ENCODE measurements around the gene ITGB8.

ITGB8 gene

DNA sequence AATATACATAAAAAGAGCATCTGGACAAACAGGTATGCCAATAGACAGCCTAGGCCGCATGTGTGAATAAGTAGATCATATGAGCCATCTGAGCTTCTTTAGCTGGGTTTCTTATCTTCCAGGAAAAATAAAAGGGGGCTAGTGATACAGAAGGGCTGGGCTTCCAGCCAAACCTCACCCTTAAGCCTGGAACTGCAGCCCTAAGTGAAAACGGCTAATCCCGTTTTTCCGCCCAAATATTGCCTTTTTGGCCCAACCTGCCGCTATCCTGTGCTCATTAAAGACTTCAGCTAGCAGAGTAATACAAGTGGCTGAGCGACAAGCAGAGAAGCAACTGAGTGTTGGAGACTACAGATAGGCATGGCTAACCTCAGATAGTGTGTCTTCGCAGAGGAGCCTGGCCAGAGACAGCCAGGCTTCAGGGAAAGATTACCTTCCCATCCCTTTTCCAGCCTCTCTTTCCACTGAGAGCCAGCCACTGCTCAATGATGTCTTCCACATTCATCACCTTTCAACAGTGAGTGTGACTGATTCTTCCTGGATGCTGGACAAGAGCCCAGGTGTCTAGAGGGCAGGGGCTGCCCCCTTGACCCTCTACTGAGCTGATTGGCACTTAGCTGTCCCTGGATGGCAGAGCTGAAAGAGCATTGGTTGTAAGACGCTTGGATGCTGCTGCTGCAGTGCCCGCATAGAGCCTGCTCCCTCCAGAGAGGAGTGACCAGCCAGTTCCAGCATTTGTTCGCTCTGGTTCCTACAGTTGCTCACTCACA, 108.9 kb downstream of the ITGB8 start:
- DNase-seq (ENCODE audit: low spot score): no peak
- TF ChIP-seq, protein P1, sequence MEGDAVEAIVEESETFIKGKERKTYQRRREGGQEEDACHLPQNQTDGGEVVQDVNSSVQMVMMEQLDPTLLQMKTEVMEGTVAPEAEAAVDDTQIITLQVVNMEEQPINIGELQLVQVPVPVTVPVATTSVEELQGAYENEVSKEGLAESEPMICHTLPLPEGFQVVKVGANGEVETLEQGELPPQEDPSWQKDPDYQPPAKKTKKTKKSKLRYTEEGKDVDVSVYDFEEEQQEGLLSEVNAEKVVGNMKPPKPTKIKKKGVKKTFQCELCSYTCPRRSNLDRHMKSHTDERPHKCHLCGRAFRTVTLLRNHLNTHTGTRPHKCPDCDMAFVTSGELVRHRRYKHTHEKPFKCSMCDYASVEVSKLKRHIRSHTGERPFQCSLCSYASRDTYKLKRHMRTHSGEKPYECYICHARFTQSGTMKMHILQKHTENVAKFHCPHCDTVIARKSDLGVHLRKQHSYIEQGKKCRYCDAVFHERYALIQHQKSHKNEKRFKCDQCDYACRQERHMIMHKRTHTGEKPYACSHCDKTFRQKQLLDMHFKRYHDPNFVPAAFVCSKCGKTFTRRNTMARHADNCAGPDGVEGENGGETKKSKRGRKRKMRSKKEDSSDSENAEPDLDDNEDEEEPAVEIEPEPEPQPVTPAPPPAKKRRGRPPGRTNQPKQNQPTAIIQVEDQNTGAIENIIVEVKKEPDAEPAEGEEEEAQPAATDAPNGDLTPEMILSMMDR (IDR thresholded peaks at IDR 0.05; ENCODE audit: extremely low read depth, missing control alignments): no peak

DNA sequence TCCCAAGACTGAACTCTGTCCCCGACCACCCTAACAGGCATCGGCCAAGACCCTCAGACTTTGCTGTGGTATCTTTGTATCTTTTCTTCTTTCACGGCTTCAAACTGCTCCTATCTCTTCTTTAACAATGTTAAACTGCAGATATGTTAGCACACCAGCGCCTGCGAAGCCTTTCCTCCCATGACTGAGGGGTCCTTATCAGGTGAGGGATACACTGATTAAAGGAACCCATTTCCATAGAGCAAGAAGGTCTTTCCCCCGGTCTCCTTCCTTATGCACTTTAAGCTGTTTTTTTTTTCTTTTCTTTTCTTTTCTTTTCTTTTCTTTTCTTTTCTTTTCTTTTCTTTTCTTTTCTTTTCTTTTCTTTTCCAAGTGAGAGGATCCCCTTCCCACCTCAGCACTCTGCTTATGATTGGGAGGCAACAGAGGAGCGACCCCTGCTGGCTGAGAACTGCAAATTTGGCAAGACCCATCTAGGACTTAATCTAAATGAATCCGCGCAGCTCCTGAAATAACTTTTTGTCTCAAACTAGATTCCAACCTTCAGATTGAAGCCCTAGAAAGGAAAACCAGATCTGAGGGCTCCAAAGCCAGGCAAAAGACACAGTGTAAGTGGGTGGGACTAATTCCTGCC, 109.9 kb downstream of the ITGB8 start:
- DNase-seq (ENCODE audit: low spot score): peak; percentile 10
- TF ChIP-seq, protein P1 (IDR thresholded peaks at IDR 0.05; ENCODE audit: extremely low read depth, missing control alignments): peak; percentile 51

DNA sequence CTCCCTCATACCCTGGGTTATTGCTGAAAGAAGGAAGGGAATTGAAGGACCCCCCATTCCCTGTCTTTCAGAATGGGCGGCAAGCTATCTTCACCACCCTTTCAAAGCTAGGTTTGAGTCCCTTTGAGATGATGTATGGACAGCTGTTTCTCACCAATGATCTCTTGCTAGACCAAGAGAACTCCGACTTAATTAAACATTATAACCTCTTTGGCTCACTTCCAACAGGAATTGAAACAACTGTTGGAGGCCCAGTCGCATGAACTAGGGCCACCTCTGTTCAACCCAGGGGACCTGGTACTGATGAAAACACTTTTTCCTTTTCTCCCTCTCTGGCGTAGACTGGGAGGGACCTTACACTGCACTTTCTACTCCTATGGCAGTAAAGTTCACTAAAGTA, 110.6 kb downstream of the ITGB8 start:
- DNase-seq (ENCODE audit: low spot score): no peak
- TF ChIP-seq, protein P1 (IDR thresholded peaks at IDR 0.05; ENCODE audit: extremely low read depth, missing control alignments): no peak

DNA sequence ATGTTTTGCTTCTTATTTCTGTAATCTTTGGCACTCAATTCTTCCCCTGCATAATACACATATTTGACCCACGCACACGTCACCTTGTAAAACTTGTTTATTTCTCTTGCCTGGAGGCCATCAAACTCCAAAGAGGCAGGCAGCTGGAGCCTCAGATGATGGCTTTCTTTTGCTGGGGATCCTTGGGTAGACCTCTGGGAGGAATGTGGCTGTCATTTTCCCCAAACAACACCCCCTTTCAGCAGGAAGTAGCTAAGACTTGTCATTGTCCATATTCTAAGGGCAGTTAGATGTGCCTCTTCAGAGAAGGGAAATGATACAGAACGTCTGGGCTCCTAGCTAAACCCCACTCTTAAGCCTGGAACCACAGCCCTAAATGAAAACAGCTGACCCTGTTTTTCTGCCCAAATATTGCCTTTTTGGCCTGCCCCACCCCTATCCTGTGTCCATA, 111.3 kb downstream of the ITGB8 start:
- TF ChIP-seq, protein P1 (IDR thresholded peaks at IDR 0.05; ENCODE audit: extremely low read depth, missing control alignments): no peak
- no peak for DNase-seq (ENCODE audit: low spot score)

DNA sequence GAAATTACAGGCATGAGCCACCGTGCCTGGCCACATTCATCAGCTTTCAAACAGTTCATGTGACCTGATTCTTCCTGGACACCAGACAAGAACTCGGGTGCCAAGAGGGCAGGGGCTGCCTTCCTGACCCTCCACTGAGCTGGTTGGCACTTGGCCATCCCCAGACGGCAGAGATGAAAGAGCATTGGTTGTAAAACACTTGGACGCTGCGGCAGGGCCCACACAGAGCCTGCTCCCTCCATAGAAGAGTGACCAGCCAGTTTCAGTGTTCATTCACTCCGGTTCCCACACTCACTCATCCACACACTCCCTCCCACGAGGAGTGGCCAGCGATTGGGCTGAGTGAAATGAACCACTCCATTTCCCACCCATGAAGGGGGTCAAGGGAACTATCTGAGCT, 112.3 kb downstream of the ITGB8 start:
- DNase-seq (ENCODE audit: low spot score): no peak
- TF ChIP-seq, protein P1 (IDR thresholded peaks at IDR 0.05; ENCODE audit: extremely low read depth, missing control alignments): no peak

DNA sequence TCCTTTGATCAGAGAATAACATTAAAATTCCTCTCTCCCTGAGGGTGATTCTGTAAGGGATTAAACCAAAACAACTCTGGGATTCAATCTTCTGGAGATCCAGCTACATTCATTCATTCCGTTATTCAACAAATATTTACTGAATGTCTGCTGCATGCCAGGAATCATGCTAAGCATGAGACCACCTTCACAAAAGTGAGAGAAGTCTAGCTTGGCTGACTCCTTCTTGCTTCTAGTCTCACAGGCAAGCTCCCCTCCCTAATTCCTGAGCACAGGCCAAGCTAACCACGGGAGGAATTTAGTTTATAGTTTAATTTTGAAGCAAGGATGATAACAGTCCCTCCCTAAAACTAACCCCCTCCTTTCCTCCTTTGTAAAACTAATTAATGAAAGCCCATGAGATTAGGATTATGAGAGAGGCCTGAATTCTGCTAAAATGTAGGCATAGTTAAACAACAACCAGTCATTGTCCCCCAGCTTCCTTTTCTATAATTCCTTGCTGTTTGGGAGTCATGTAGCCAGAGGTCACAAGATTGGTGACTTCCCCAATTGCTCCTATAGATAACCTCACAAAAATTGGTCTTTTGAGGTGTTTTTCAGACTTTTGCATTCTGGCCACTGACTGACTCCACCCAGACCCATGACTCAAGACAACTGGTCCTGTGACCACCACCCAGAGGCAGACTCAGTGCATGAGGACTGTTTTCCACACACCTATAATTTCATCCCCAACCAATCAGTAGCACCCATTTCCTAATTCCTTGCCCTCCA, 113.5 kb downstream of the ITGB8 start:
- no peak for DNase-seq (ENCODE audit: low spot score)
- TF ChIP-seq, protein P1 (IDR thresholded peaks at IDR 0.05; ENCODE audit: extremely low read depth, missing control alignments): no peak

All from GM20000 (cell line).